CD4-positive, CD25-positive, alpha-beta regulatory T cell (primary cell): ENCODE measurements around the gene GLMN. TPM values are rescaled to one million over a fixed set of nuclear protein-coding genes. Genes with fewer than 3 reads are reported as not detected.
"Not testable (repeated sequence)": the region's sequence is repeated elsewhere in the genome, so short reads cannot be mapped to it uniquely, and the experiment has no call there.

Experiments
- ATAC-seq, 2 donors: fragments of 150-1000 bp; cut with Tn5 transposase; one replicate each; pipeline ENCODE4 v1.10.0; 2021; ENCODE audit warnings: low read depth in 2 of 2, moderate number of reproducible peaks in 2 of 2, moderate library complexity in 1 of 2
- DNase-seq, 3 donors: peaks; one replicate each; pipeline versions ENCODE4 v3.0.0 to v3.0.0-alpha.2; 2012 to 2022; ENCODE audit warnings: mixed read lengths in 1 of 3
- H3K27ac ChIP-seq: one replicate; pipeline ENCODE4 v1.7.0; 2013; ENCODE audit warnings: mild to moderate bottlenecking, low read length; ENCODE audit not compliant: insufficient read depth, poor library complexity, severe bottlenecking
- H3K27me3 ChIP-seq: one replicate; pipeline ENCODE4 v1.7.0; 2013; ENCODE audit warnings: low read length; ENCODE audit not compliant: control insufficient read depth, insufficient read depth
- H3K36me3 ChIP-seq: one replicate; pipeline ENCODE4 v1.7.0; 2013; ENCODE audit warnings: mild to moderate bottlenecking, low read length, moderate library complexity; ENCODE audit not compliant: control insufficient read depth, insufficient read depth
- H3K4me1 ChIP-seq: 2 replicates; pipeline ENCODE4 v1.7.0; 2013; ENCODE audit warnings: mild to moderate bottlenecking, low read length; ENCODE audit not compliant: insufficient read depth, control insufficient read depth, poor library complexity, severe bottlenecking
- H3K4me3 ChIP-seq: one replicate; pipeline ENCODE4 v1.7.0; 2013; ENCODE audit warnings: low read depth, mild to moderate bottlenecking, low read length, moderate library complexity
- H3K9me3 ChIP-seq, 2 experiments: 1 replicate in 1 of 2; 2 replicates in 1 of 2; pipeline ENCODE4 v1.7.0; 2013; ENCODE audit warnings: low read length in 2 of 2, mild to moderate bottlenecking in 1 of 2, moderate library complexity in 1 of 2; ENCODE audit not compliant: control insufficient read depth in 2 of 2
- H3K27ac Mint-ChIP-seq, 3 donors: one replicate each; pipeline ENCODE4 v1.8.0; 2020 to 2022; ENCODE audit warnings: mild to moderate bottlenecking in 3 of 3, mixed read lengths in 3 of 3, moderate library complexity in 2 of 3
- H3K27me3 Mint-ChIP-seq: one replicate; pipeline ENCODE4 v1.8.0; 2022; ENCODE audit warnings: mild to moderate bottlenecking, mixed read lengths
- H3K36me3 Mint-ChIP-seq: one replicate; pipeline ENCODE4 v1.8.0; 2020; ENCODE audit warnings: mixed read lengths
- H3K4me1 Mint-ChIP-seq, 4 donors: one replicate each; pipeline ENCODE4 v1.8.0; 2020 to 2022; ENCODE audit warnings: mixed read lengths in 4 of 4, mild to moderate bottlenecking in 1 of 4
- H3K4me3 Mint-ChIP-seq, 4 donors: one replicate each; pipeline ENCODE4 v1.8.0; 2020 to 2022; ENCODE audit warnings: mild to moderate bottlenecking in 4 of 4, mixed read lengths in 4 of 4, moderate library complexity in 3 of 4
- H3K9me3 Mint-ChIP-seq, 7 donors: one replicate each; pipeline ENCODE4 v1.8.0; 2020 to 2022; ENCODE audit warnings: mixed read lengths in 7 of 7, mild to moderate bottlenecking in 3 of 7, moderate library complexity in 2 of 7
- polyA plus RNA-seq, 4 donors: library from polyadenylated mRNA; unstranded; fragments of 300-500 nt; fragmentation: Illumina TruSeq; gene quantifications; one replicate each; pipeline ENCODE4 v1.2.3, GENCODE V29; 2021
- total RNA-seq: library from RNA; stranded (reverse); gene quantifications from one replicate; pipeline ENCODE4 v1.2.3, GENCODE V29; 2022

Gene GLMN
- total and polyA plus RNA-seq, 5 donors from 2014 or later: 8.2 to 15.2 (median 11.5) TPM

GRCh38 chr1:92254714-92255113 is 44.1 kb downstream of the GLMN start:
- not testable (repeated sequence) for DNase-seq
- H3K36me3 ChIP-seq: peaks cover 49% of the 10 kb centered on the region

GRCh38 chr1:92244376-92244775 is 54.4 kb downstream of the GLMN start:
- H3K27ac Mint-ChIP-seq: peak overlapping the region in 1 of 3 donors; percentile 50

More at GRCh38 chr1:92254714-92255113, 44.1 kb downstream of the GLMN start:
- Mint-ChIP-seq H3K36me3 (peaks cover 64% of the 10 kb centered on the region), H3K9me3 (peaks cover 1 to 19% (median 5%) of the 10 kb centered on the region in 7 donors), H3K4me1 (peaks cover 0 to 12% (median 7%) of the 10 kb centered on the region in 4 donors)
- not testable (repeated sequence) for H3K9me3 ChIP-seq, H3K4me3 Mint-ChIP-seq, H3K27ac Mint-ChIP-seq, H3K4me1 ChIP-seq, H3K27me3 ChIP-seq, H3K4me3 ChIP-seq, H3K27me3 Mint-ChIP-seq, H3K27ac ChIP-seq, ATAC-seq

GRCh38 chr1:92240034-92240433 is 58.8 kb downstream of the GLMN start:
- peaks cover 5% of the 10 kb centered on the region for H3K27me3 ChIP-seq
- H3K27ac ChIP-seq: no peak overlapping the region
- ATAC-seq (no peak), DNase-seq (no peak)
- peaks cover 19% of the 10 kb centered on the region for H3K27me3 Mint-ChIP-seq
- H3K36me3 Mint-ChIP-seq: peaks cover 4% of the 10 kb centered on the region
- no peak overlapping the region for H3K4me3 ChIP-seq
- no peak overlapping the region for H3K4me3 Mint-ChIP-seq
- no peaks in the 10 kb centered on the region for H3K9me3 ChIP-seq
- H3K9me3 Mint-ChIP-seq: peaks cover 0 to 2% (median 0%) of the 10 kb centered on the region in 7 donors
- H3K27ac Mint-ChIP-seq: no peak overlapping the region
- H3K4me1 ChIP-seq: no peaks in the 10 kb centered on the region
- H3K4me1 Mint-ChIP-seq: no peaks in the 10 kb centered on the region
- no peaks in the 10 kb centered on the region for H3K36me3 ChIP-seq

More at GRCh38 chr1:92244376-92244775, 54.4 kb downstream of the GLMN start:
- Mint-ChIP-seq H3K4me3 (no peak overlapping the region), H3K9me3 (no peaks in the 10 kb centered on the region), H3K36me3 (peaks cover 9% of the 10 kb centered on the region), H3K27me3 (peaks cover 9% of the 10 kb centered on the region), H3K4me1 (no peaks in the 10 kb centered on the region)
- peaks cover 10% of the 10 kb centered on the region for H3K36me3 ChIP-seq
- DNase-seq (no peak), ATAC-seq (no peak)
- no peaks in the 10 kb centered on the region for H3K9me3 ChIP-seq
- H3K4me1 ChIP-seq: no peaks in the 10 kb centered on the region
- H3K4me3 ChIP-seq: no peak overlapping the region
- H3K27ac ChIP-seq: no peak overlapping the region
- peaks cover 3% of the 10 kb centered on the region for H3K27me3 ChIP-seq

DNA sequence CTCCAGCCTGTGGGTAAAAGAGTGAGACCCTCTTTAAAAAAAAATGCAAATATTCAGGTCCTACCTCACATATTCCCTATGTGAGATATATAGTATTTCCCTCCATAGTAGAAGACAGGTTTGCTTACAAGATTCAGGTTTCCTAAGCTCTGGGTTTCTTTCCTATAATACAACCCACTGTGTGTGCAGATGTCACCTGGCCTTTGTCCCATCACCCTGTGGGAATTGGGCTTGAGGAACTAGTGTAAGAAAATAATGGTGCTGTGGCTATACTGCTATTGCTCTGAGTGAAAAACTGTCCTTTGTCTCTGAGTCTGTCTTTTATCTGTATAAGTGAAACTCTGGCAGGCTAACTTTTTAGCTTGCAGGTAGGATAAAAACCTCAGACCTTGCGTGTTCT is 68.1 kb downstream of the GLMN start:
- Histone ChIP-seq H3K27me3 (no peaks in the 10 kb centered on the region), H3K4me1 (no peaks in the 10 kb centered on the region), H3K36me3 (no peaks in the 10 kb centered on the region), H3K27ac (no peak overlapping the region), H3K4me3 (no peak overlapping the region), H3K9me3 (no peaks in the 10 kb centered on the region)
- ATAC-seq (no peak), DNase-seq (no peak)
- Mint-ChIP-seq H3K27me3 (peaks cover 14% of the 10 kb centered on the region), H3K9me3 (peaks cover 0 to 1% (median 0%) of the 10 kb centered on the region in 7 donors), H3K4me1 (no peaks in the 10 kb centered on the region), H3K36me3 (no peaks in the 10 kb centered on the region), H3K4me3 (no peak overlapping the region), H3K27ac (no peak overlapping the region)

DNA sequence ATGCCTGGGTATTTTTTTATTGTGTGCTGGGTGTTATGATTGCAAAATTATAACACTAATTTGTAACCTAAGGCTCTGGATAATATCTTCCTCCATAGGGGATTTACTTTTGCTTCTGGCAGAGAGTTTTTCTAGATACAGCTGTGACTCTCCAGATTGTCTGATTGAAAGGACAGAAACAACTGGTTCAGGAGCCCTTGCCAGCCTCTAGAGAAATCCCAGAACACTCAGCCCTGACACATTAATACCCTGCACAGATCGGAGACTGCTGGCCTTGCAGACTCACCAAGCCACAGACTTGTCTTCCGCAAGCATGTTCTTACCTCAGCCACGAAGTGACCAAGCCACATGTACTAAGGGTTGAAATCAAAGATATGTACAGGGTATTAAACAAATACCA is 70.4 kb downstream of the GLMN start:
- Mint-ChIP-seq H3K9me3 (peaks cover 0 to 1% (median 0%) of the 10 kb centered on the region in 7 donors), H3K4me1 (no peaks in the 10 kb centered on the region), H3K4me3 (no peak overlapping the region), H3K36me3 (no peaks in the 10 kb centered on the region), H3K27me3 (peaks cover 11% of the 10 kb centered on the region), H3K27ac (no peak overlapping the region)
- no peaks in the 10 kb centered on the region for H3K36me3 ChIP-seq
- no peaks in the 10 kb centered on the region for H3K4me1 ChIP-seq
- no peak overlapping the region for H3K4me3 ChIP-seq
- no peaks in the 10 kb centered on the region for H3K27me3 ChIP-seq
- DNase-seq (no peak), ATAC-seq (no peak)
- no peak overlapping the region for H3K27ac ChIP-seq
- no peaks in the 10 kb centered on the region for H3K9me3 ChIP-seq

DNA sequence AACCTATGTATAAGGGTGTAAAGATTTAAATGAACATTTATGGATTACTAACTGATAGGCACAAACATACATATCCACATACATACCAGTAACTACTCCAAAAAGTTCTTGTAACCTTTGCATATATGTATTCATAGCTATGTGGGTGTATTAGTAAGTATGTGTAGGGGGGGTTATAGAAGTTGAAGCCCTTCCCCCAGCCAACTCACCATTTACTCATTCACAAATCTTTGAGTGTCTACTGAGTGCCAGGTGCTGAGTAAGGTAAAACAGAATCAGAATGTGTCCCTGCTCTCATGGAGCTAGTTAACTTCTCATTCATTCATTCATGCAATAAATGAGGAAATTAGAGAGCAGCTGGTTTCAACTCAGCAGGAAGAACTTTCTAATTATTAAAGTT is 79.8 kb downstream of the GLMN start:
- no peaks in the 10 kb centered on the region for H3K4me1 Mint-ChIP-seq
- H3K27me3 Mint-ChIP-seq: peaks cover 11% of the 10 kb centered on the region
- Histone ChIP-seq H3K27ac (no peak overlapping the region), H3K4me3 (no peak overlapping the region), H3K36me3 (no peaks in the 10 kb centered on the region), H3K4me1 (no peaks in the 10 kb centered on the region), H3K9me3 (no peaks in the 10 kb centered on the region), H3K27me3 (no peaks in the 10 kb centered on the region)
- no peaks in the 10 kb centered on the region for H3K36me3 Mint-ChIP-seq
- no peak for DNase-seq
- no peak overlapping the region for H3K27ac Mint-ChIP-seq
- H3K4me3 Mint-ChIP-seq: no peak overlapping the region
- no peaks in the 10 kb centered on the region for H3K9me3 Mint-ChIP-seq
- no peak for ATAC-seq

- H3K4me3 ChIP-seq: no peak overlapping the region
- no peaks in the 10 kb centered on the region for H3K4me1 Mint-ChIP-seq
Measured at GRCh38 chr1:92218559-92218958, 80.2 kb downstream of the GLMN start.

GRCh38 chr1:92217721-92218120 is 81.1 kb downstream of the GLMN start, which contains the start of gene C1orf146:
Gene C1orf146 (plus strand): TSS chr1:92217915. CDS start chr1:92231421, 13,506 bp downstream.
- H3K36me3 ChIP-seq: no peaks in the 10 kb centered on the region

More at GRCh38 chr1:92218559-92218958, 80.2 kb downstream of the GLMN start:
- Histone ChIP-seq H3K4me1 (no peaks in the 10 kb centered on the region), H3K9me3 (no peaks in the 10 kb centered on the region), H3K36me3 (no peaks in the 10 kb centered on the region), H3K27me3 (no peaks in the 10 kb centered on the region), H3K27ac (no peak overlapping the region)
- Mint-ChIP-seq H3K27me3 (peaks cover 11% of the 10 kb centered on the region), H3K36me3 (no peaks in the 10 kb centered on the region), H3K9me3 (no peaks in the 10 kb centered on the region), H3K27ac (no peak overlapping the region), H3K4me3 (no peak overlapping the region)
- ATAC-seq (no peak), DNase-seq (no peak)

More at GRCh38 chr1:92217721-92218120, 81.1 kb downstream of the GLMN start, which contains the start of gene C1orf146:
- Histone ChIP-seq H3K4me3 (no peak within 1 kb of the TSS), H3K27me3 (no peaks in the 10 kb centered on the region), H3K27ac (no peak within 1 kb of the TSS), H3K4me1 (no peaks in the 10 kb centered on the region), H3K9me3 (no peaks in the 10 kb centered on the region)
- DNase-seq (no peak), ATAC-seq (no peak)
- Mint-ChIP-seq H3K36me3 (no peaks in the 10 kb centered on the region), H3K27ac (no peak within 1 kb of the TSS), H3K4me3 (no peak within 1 kb of the TSS), H3K27me3 (peaks cover 11% of the 10 kb centered on the region), H3K4me1 (no peaks in the 10 kb centered on the region), H3K9me3 (no peaks in the 10 kb centered on the region)
